ENCODE measurements around the gene TAOK3.
"Not testable (repeated sequence)": the region's sequence is repeated elsewhere in the genome, so short reads cannot be mapped to it uniquely, and the experiment has no call there.

Gene TAOK3

GRCh38 chr12:118371321-118372282 lies 1.1 kb downstream of the TAOK3 start:
- no peak for DNase-seq

DNA sequence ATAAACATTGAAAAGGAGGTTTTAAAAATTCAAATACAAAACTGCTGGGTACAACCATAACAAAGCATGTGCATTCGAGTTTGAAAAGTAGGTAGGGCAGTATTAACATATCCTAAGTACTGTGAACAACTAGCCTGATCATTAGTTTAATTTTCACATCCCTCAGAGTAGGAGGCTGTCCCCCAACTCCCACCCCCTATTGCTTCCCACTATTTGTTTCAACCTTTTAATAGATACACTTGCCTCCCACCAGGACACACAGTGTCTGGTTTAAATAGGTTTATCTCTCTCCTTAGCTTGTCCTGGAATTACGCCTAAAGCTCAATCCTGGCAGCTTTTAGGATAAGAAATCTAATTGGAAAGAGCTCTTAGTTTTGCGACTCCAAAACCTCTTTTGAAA lies 2.1 kb downstream of the TAOK3 start:
- no peak for DNase-seq

DNA sequence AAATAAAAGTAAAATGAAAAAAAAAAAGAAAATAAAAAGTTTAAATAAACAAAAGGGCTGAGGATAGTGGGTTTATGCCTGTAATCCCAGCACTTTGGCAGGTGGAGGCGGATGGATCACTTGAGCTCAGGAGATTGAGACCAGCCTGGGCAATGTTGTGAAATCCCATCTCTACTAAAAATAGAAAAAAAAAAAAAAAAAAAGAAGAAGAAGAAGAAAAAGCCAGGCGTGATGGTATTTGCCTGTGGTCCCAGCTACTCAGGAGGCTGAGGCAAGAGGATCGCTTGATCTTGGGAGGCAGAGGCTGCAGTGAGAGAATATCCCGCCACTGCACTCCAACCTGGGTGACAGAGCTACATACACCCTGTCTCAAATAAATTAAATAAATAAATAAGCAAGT lies 3.9 kb downstream of the TAOK3 start:
- no peak for DNase-seq

GRCh38 chr12:118361889-118362288 lies 10.8 kb downstream of the TAOK3 start:
- DNase-seq, result no peak

DNA sequence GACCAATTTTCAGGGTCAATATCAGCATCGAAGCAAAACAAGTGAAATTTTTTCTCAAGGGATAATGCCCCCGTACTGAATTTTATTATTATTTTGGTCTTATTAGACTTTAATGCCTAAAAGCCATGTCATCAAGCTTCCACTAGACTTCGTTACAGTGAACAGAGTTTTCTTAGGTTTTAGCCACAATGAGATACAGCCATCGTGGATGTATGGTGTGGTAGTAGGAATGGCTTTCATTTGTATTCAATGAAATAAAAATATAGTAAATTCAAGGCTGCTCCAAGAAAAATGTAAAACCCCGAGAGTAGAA lies 11.7 kb downstream of the TAOK3 start:
- no peak for DNase-seq

GRCh38 chr12:118359541-118359915 lies 13.2 kb downstream of the TAOK3 start:
- DNase-seq, result peak; percentile 51

GRCh38 chr12:118358612-118359540 lies 13.8 kb downstream of the TAOK3 start:
- DNase-seq, result peak; percentile 15

- no peak for DNase-seq
These were observed 14.7 kb downstream of the TAOK3 start for GRCh38 chr12:118358008-118358359.

GRCh38 chr12:118357257-118358007 lies 15.3 kb downstream of the TAOK3 start:
- peak; percentile 71 for DNase-seq

DNA sequence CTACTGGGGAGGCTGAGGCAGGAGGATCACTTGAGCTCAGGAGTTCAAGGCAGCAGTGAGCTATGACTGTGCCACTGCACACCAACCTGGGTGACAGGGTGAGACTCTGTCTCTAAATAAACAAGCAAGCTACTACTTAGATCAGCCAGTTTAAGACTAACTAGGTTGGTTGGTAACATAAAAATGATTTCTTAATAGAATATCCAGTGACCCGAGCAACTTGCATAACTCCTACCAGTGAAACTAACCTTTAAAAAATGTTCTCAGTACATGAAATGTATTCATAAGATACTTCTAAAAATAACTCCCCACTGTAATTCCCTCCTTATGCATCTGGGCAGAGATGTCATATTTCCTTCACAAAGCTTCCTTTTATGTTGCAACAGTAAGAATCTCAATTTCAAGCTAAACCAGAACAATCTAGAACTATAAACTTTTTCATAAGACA lies 15.9 kb downstream of the TAOK3 start:
- no peak for DNase-seq

DNA sequence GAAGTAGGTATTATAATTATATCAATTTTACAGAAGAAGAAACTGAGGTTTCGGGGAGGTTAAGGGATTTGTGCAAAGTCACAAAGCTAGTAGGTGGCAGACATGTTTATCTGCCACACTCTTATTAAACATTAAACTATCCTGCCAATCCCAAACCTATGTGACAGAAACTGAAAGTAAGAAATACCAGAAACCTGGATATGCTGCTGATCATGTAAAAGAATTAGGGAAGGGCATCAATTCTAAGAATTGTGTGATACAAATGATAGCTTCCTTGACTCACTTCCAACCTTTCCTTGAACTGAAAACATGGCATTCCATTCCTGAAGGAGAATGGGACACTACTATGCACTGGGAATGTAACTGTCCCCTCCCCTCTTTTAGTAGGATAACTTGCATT lies 16.9 kb downstream of the TAOK3 start:
- DNase-seq, result no peak

DNA sequence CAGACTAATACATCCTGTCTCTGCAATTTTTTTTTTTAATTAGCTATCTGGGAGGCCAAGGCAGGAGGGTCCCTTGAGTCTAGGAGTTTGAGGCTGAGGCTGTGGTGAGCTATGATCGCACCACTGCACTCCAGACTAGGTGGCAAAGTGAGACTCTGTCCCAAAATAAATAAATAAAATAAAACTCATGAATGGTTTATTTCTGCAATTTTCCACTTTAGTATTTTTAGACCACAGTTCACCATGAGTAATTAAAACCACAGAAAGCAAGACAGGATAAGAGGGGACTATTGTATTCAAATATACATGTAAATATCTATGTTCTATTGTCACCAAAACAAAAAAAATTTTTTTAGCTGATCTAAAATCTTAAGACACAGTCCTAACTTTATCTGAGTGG lies 17.8 kb downstream of the TAOK3 start:
- DNase-seq, result no peak

- not testable (repeated sequence) for DNase-seq
These were observed 18.2 kb downstream of the TAOK3 start for GRCh38 chr12:118354503-118354902.

GRCh38 chr12:118353721-118354120 lies 19.0 kb downstream of the TAOK3 start:
- no peak for DNase-seq

DNA sequence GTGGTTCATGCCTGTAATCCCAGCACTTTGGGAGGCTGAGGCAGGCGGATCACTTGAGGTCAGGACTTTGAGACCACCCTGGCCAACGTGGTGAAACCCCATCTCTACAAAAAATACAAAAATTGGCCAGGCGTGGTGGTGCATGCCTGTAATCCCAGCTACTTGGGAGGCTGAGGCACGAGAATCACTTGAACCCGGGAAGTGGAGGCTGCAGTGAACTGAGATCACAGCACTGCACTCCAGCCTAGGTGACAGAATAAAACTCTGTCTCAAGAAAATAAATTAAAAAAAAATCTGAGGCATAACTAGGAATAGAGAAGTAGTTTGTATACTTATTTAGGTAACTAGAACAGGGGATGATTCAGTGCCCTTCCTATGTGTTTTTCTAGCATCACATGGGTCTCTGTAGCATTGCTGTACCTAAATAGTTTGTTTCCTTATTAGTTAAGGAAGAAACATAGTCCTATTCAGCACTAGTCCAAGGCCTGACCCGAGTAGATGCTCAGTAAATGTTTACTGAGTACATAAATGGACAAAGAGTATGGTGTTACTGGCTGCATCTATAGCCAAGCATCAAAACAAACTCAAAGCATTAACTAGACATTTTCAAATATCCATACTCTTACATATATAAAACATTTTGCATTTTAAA lies 21.7 kb downstream of the TAOK3 start:
- no peak for DNase-seq

GRCh38 chr12:118347916-118348315 lies 24.8 kb downstream of the TAOK3 start:
- DNase-seq, result no peak

- DNase-seq, result no peak
These were observed 25.8 kb downstream of the TAOK3 start for GRCh38 chr12:118346895-118347294.

- DNase-seq, result no peak
These were observed 27.4 kb downstream of the TAOK3 start for GRCh38 chr12:118345355-118345754.

DNA sequence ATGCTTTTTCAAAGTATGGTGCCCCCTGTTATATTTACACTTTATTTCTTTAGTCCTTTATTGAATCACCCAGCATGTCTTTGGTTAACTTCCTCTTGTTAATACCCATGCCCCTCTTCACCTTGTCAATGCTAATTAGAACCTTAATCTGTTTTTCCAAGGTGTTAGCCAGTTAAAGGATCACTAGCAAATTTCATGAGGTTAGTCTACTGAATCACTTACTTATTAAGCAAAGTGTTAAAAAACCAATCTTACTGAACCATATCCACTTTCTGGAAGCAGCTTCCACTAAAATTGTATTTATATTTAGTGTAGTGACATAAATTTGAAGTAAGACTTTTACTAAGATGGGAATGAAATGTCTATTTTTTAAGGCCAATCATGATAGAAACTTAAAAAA lies 27.9 kb downstream of the TAOK3 start:
- no peak for DNase-seq

- no peak for DNase-seq
These were observed 30.6 kb downstream of the TAOK3 start for GRCh38 chr12:118342090-118342489.

- no peak for DNase-seq
These were observed 35.4 kb downstream of the TAOK3 start for GRCh38 chr12:118337194-118337838.

DNA sequence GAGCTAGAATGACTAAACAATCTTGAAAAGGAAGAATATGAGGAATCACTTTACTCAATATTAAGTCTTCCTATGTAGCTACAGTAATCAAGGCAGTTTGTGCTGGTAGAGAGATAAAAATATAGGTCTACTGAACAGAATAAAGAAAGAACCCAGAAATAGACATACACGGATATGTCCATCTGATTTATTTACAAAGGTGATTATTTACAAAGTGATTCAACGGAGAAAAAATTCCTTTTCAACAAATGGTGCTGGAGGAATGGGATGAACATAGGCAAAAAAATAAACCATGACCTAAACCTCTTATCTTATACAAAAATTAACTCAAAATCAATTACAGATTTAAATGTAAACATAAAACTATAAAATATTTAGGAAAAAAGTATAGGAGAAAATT lies 36.6 kb downstream of the TAOK3 start:
- DNase-seq, result no peak

Measured in CD4-positive, alpha-beta T cell treated with Interleukin-10 for 1 hour (primary cell).